OCI-LY7 (cell line): ENCODE results near the gene PEX7.

Source experiments
- CTCF ChIP-seq: fragments of 200-600 bp; sonication (generic); conservative IDR thresholded peaks from 2 replicates; pipeline ENCODE4 v1.5.1; 2014; ENCODE audit warnings: mild to moderate bottlenecking, antibody characterized with exemption, low read length, moderate library complexity, mixed read lengths
- EZH2phosphoT487 ChIP-seq: fragments of 200-600 bp; sonication (generic); IDR thresholded peaks from 2 replicates; pipeline ENCODE4 v1.6.1; 2018; ENCODE audit warnings: low read depth, borderline replicate concordance, mild to moderate bottlenecking, mixed run types, antibody characterized with exemption, low read length, moderate library complexity, mixed read lengths

DNA sequence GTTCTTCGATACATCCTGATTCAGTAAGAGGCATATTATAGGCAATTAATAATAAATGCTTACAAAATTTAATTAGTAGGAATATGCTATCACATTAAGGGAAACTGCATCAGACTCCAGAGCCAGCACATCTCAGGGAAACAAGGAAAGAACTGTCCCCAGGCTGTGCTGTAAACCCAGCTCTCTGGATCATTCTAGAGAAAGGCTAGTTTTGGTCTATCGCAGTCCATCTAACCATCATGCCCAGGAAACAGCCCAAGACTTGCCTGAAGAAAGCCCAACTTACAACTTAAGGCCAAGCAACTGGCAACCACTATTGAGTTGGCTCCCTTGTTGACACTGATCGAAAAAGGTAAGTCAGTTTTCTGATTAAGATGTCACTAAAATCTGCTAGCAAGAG, 41.4 kb upstream of the PEX7 start:
- TF ChIP-seq CTCF (no peak), EZH2phosphoT487 (no peak)
